ENCODE measurements around the gene STARD9.
"Not testable (repeated sequence)": the region's sequence is repeated elsewhere in the genome, so short reads cannot be mapped to it uniquely, and the experiment has no call there.

Gene STARD9

GRCh38 chr15:42575188-42576039 lies at the start of gene STARD9:
STARD9 (plus strand) TSS chr15:42575606; CDS start chr15:42575716, 110 bp downstream.
- DNase-seq = peak; percentile 91 to 95 (median 92)

GRCh38 chr15:42528970-42529369 lies 46.4 kb upstream of the STARD9 start:
- DNase-seq = peak in 1 of 3 experiments; percentile 13

GRCh38 chr15:42533246-42533645 lies 42.2 kb upstream of the STARD9 start:
- no peak for DNase-seq

DNA sequence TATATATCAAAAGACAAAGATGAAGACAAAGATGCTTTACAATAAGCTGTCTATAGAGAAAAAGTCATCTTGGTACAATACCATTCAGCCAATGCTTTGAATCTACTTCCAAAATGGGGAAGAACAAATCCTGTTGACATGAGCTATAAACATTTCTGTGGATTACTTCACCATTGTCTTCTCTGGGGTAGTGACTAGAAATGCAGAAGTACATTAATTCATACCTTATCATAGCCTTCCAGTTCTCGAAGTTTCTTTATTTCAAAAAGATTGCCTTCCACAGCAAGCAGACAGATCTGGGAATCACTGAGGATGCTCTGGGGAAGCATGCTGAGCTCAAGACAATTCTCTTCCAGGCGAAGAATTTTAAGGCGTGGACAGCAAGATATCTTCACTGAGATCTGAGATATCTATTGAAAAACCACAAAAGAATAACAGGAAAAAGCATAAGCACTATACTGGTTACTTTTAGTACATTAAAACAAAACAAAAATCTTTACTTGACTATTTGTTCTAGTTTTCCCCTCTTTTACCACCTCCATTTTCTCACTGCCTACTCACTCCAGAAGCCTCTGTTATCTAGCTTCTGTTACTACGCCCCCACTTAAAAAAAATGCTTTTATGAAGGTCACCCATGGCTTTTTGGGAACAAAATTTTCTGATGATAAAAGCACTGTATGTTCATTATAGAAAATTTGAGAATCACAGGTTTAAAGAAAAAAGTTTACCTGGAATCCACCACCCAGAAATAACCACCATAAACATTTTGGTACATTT lies 30.4 kb upstream of the STARD9 start:
- no peak for DNase-seq

DNA sequence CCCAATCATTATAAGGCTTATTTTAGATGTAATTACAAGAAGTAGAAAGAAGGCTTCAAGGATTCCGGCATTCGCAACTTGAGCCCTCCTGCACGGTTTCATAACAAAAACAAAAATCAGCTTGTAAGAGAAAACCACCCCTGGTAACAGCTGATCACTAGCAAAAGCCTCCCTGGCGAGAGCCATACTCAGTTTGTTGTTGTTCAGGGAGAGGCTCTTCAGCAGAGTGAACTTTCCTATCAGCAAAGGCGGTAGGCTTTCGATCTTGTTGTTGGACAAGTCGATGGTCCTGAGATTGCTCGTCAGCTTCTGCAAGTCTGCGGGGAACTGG lies 27.5 kb upstream of the STARD9 start:
- DNase-seq = no peak

DNA sequence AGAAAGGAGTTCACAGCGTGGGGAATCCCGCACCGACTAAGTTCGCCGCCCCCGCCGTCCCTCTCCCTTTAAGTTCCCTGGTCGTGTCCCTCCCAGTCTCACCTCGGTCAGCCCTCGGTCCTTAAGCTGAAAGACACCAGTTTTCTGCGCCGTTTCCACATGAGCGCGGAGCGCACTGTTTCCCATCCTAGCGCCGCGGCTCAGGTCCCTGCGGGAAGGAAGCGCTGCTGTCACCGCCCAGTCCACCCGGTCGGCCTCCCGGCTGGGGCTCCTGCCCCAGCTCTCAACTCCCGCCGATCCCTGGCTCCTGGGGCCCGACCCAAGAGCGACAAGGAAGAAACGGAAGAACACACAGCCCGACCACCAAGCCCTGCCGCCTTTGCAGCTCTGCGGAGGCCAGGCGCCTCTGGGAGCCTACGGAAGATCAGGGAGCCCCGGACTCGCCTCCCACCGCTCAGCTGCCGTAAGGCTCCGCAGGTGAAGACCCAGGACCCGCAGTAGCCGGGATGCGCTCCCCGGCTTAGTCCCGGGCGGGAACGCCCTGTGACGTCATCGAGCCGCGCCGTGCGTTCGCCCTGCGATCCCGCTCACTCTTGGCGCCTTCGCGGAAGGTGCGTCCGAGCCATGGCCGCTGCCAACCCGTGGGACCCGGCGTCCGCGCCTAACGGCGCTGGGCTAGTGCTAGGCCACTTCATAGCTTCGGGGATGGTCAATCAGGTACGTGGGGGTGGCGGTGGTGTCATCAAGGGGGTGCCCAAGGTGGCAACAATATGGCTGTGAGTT lies 27.0 kb upstream of the STARD9 start, which contains the start of the genes HAUS2 and LRRC57:
Gene HAUS2, plus strand, starts transcription at position 590 of the 783 bp plus-strand sequence. Its CDS starts 35 bp downstream, at position 625.
Gene LRRC57, minus strand, starts transcription at position 545 of the 783 bp plus-strand sequence. Its CDS starts 359 bp downstream, at position 186.
- peak; percentile 82 to 90 (median 88) for DNase-seq

DNA sequence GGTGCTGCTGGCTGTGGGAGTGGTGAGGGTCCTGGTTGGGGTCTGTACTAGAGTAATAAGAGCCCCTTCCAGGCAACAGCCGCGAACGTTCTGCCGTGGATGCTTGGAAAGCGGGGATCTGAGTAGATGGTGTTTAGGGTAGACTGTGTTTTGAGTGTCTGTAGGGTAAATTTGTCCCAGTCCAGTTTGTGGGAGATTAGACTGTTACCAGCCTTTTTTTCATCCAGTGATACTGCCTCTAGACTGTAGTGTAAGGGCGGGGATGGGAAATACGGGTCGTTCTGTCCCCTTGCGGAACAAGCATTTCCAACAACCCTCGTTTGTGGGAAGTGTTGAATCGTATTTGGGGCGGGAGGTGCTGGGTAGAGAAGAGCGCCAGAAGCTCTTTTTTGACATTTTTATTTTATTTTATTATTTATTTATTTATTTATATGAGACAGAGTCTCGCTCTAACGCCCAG lies 26.3 kb upstream of the STARD9 start:
- peak in 2 of 3 experiments; percentile 30 to 79 for DNase-seq

GRCh38 chr15:42549741-42550392 lies 25.5 kb upstream of the STARD9 start:
- DNase-seq = no peak

DNA sequence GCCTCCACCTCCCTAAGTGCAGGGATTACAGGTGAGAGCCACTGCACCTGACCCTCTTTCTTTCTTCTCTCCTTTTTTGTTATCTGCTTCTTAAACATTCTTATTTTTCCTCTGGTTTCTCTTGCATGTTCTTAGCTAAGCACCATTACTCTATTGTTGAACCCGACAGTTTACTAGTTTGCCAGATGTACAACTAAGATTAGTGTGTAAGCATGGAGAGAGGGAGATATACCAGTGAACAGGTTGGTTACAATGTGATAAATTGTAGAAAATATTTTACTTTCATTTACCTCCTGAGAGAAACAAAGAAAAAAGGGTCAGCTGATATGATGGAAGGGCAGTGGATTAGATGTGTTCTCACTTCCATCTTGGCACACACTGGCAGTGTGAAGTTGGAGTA lies 21.9 kb upstream of the STARD9 start:
- DNase-seq = no peak

DNA sequence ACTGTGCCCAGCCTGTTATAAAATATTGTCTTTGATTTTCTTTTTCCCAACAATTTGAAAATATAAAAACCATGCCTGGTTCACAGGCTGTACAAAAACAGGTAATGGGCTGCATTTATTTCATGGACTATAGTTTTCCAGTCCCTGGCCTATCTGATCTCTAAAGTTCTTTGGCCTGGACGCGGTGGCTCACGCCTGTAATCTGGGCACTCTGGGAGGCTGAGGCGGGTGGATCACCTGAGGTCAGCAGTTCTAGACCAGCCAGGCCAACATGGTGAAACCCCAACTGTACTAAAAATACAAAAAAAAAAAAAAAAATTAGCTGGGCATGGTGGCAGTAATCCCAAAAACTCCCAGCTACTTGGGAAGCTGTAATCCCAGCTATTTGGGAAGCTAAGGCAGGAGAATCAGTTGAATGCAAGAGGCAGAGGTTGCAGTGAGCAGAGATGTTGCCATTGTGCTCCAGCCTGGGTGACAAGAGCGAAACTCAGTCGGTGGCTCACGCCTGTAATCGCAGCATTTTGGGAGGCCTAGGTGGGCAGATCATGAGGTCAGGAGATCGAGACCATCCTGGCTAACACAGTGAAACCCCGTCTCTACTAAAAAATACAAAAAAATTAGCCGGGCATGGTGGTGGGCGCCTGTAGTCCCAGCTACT lies 18.7 kb upstream of the STARD9 start:
- not testable (repeated sequence) for DNase-seq

DNA sequence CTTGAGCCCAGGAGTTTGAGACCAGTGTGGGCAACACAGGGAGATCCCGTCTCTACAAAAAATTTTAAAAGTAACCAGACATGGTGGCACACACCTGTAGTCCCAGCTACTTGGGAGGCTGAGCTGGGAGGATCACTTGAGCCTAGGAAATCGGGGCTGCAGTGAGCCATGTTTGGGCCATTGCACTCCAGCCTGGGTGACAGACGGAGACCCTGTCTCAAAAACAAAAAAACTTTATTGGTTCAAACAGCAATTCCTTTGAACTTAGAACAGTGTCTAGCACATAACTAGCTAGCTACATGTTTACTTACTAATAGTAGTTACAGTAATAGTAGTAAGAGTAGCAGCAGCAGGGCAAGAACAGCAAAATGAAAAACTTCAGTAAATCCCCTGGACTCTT lies 16.7 kb upstream of the STARD9 start:
- DNase-seq = no peak

- DNase-seq = peak in 2 of 3 experiments; percentile 13 to 54
These were observed 711 bp downstream of the STARD9 start for GRCh38 chr15:42576040-42576594.

- peak in 1 of 3 experiments; percentile 14 for DNase-seq
These were observed 1.4 kb downstream of the STARD9 start for GRCh38 chr15:42576776-42577175.

DNA sequence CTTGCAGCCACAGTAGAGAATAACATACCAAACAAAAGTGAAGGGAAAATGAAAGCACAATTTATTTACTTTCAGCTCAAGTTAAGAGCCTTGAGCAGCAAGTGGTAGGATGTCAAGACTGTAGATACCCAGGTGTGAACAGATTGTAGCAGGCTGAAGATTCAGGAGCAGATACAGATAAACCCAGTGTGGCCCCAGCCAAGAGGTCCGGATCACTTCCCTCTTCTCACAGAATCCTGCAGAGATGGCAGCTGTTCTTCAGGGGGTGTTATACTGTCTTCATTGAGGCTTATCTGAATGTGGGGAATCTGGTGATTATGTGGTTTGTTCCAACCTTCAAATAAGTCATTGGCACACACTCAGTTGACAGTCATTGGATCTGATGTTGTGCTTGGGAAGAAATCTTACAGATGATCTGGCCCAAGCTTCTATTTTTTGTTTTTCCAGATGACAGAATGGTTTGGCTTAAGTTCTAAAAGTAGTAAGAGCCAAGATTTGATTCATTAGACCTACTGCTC lies 2.2 kb downstream of the STARD9 start:
- DNase-seq = no peak

DNA sequence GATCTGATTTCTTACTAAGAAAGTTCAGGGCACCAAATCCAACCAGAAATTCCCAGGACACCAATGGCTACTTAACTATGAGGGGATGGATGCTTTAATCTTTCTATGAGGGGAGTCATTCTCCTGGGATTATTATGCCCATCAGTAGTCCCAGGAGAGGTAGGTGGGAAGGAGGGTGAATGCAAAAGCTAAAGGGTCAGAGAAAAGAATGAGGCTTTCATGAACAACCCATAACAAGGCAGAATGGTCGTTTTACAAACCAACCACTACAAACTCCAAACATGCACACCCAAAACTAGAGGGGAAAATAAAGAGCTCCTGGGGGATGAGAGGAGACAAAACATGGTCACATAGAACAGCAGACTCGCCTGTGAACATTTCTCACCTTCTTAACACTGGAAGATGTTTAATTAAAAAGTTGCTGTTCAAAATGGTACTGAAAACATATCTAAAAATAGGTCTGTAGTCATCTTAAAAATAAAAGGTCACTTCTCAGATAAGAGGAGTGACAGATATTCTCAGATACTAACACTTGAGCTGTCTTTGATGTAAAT lies 3.7 kb downstream of the STARD9 start:
- DNase-seq = no peak

GRCh38 chr15:42581272-42581730 lies 5.9 kb downstream of the STARD9 start:
- peak; percentile 68 to 81 (median 73) for DNase-seq

- DNase-seq = no peak
These were observed 7.4 kb downstream of the STARD9 start for GRCh38 chr15:42582569-42583375.

DNA sequence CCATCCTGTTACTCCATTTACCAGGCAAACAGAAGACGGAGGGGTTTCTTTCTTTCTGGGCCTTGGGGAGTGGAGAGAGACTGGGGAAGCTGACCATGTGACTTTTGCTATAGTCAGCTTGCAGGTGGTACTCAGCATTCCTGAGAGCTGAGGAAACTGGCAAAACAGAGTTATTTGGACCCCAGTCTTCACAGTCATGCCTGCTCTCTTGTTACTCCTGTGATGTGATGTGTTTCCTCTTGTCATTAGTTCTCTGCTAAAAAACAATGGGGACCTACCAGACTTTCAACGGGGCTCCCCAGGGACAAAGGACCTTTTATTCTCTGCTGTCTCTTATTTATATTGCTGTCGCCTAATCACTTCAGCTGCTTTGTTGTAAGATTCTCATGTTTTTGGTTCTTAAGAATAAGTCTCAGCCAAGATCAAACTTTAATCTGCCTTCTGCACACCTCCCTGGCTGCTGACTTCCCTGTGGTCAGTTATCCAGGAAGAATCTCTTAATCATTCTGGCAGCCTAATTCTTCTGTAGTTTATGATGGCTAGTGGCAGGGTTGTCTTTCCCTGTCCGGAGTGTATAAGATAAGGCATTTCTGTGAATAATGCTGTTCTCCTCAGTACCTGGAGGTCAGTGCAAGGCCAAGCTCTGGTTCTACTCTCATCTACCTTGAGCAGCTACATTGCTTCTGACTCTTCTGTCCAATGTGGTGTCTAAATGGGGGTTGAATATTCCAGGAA lies 8.8 kb downstream of the STARD9 start:
- DNase-seq = no peak
